Endothelial cell (in vitro differentiated cells): ENCODE results near the gene GNG14. TPM values are rescaled to one million over a fixed set of nuclear protein-coding genes. Genes with fewer than 3 reads are reported as not detected.
A peak's percentile ranks its signal among the peaks of the same experiment; 100 is the strongest.

Source experiments
- DNase-seq: peaks from one replicate; pipeline ENCODE4 v3.0.0; 2021; ENCODE audit warnings: low spot score
- H3K27ac Mint-ChIP-seq: one replicate; pipeline ENCODE4 v1.8.0; 2021; ENCODE audit warnings: mixed read lengths, inconsistent platforms; ENCODE audit not compliant: unreplicated experiment
- H3K27me3 Mint-ChIP-seq: one replicate; pipeline ENCODE4 v1.8.0; 2021; ENCODE audit warnings: mild to moderate bottlenecking, moderate library complexity, mixed read lengths, inconsistent platforms; ENCODE audit not compliant: unreplicated experiment
- H3K36me3 Mint-ChIP-seq: one replicate; pipeline ENCODE4 v1.8.0; 2021; ENCODE audit warnings: mild to moderate bottlenecking, low read depth, mixed read lengths, inconsistent platforms; ENCODE audit not compliant: unreplicated experiment
- H3K4me1 Mint-ChIP-seq: one replicate; pipeline ENCODE4 v1.8.0; 2021; ENCODE audit warnings: mild to moderate bottlenecking, mixed read lengths, inconsistent platforms; ENCODE audit not compliant: unreplicated experiment
- H3K4me3 Mint-ChIP-seq: one replicate; pipeline ENCODE4 v1.8.0; 2021; ENCODE audit warnings: mild to moderate bottlenecking, mixed read lengths, inconsistent platforms; ENCODE audit not compliant: unreplicated experiment
- H3K9me3 Mint-ChIP-seq: one replicate; pipeline ENCODE4 v1.8.0; 2021; ENCODE audit warnings: mixed read lengths, inconsistent platforms; ENCODE audit not compliant: unreplicated experiment
- total RNA-seq: library from RNA; stranded (reverse); fragmentation: NEBNext Ultra II Directional; extraction: Animal tissue kit (Norgen Biotek cat#: 25700); gene quantifications from one replicate; pipeline ENCODE4 v1.2.1, GENCODE V29; 2021; ENCODE audit not compliant: unreplicated experiment
- TF ChIP-seq, protein P1 (sequence below): fragments of 200-600 bp; sonication (generic); IDR thresholded peaks from one replicate; pipeline ENCODE4 v1.5.0; 2021; ENCODE audit warnings: antibody characterized with exemption; ENCODE audit not compliant: unreplicated experiment

GNG14 gene
- total RNA-seq, 1 donor from 2014 or later, result not detected

- Mint-ChIP-seq H3K27me3 (peaks cover 10% of the 10 kb centered on the region), H3K4me1 (peaks cover 17% of the 10 kb centered on the region), H3K4me3 (no peak overlapping the region), H3K36me3 (peaks cover 19% of the 10 kb centered on the region), H3K9me3 (no peaks in the 10 kb centered on the region), H3K27ac (peak overlapping the region; percentile 37)
- TF ChIP-seq, protein P1, sequence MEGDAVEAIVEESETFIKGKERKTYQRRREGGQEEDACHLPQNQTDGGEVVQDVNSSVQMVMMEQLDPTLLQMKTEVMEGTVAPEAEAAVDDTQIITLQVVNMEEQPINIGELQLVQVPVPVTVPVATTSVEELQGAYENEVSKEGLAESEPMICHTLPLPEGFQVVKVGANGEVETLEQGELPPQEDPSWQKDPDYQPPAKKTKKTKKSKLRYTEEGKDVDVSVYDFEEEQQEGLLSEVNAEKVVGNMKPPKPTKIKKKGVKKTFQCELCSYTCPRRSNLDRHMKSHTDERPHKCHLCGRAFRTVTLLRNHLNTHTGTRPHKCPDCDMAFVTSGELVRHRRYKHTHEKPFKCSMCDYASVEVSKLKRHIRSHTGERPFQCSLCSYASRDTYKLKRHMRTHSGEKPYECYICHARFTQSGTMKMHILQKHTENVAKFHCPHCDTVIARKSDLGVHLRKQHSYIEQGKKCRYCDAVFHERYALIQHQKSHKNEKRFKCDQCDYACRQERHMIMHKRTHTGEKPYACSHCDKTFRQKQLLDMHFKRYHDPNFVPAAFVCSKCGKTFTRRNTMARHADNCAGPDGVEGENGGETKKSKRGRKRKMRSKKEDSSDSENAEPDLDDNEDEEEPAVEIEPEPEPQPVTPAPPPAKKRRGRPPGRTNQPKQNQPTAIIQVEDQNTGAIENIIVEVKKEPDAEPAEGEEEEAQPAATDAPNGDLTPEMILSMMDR, result no peak
- DNase-seq, result no peak
Observed at GRCh38 chr19:12730064-12730463, 42.3 kb downstream of the GNG14 start.

GRCh38 chr19:12731337-12731736, 43.5 kb downstream of the GNG14 start:
- peaks cover 12% of the 10 kb centered on the region for H3K27me3 Mint-ChIP-seq
- H3K36me3 Mint-ChIP-seq, result peaks cover 19% of the 10 kb centered on the region
- peaks cover 17% of the 10 kb centered on the region for H3K4me1 Mint-ChIP-seq
- no peak for DNase-seq
- TF ChIP-seq, protein P1, result no peak
- no peaks in the 10 kb centered on the region for H3K9me3 Mint-ChIP-seq
- no peak overlapping the region for H3K4me3 Mint-ChIP-seq
- H3K27ac Mint-ChIP-seq, result no peak overlapping the region

DNA sequence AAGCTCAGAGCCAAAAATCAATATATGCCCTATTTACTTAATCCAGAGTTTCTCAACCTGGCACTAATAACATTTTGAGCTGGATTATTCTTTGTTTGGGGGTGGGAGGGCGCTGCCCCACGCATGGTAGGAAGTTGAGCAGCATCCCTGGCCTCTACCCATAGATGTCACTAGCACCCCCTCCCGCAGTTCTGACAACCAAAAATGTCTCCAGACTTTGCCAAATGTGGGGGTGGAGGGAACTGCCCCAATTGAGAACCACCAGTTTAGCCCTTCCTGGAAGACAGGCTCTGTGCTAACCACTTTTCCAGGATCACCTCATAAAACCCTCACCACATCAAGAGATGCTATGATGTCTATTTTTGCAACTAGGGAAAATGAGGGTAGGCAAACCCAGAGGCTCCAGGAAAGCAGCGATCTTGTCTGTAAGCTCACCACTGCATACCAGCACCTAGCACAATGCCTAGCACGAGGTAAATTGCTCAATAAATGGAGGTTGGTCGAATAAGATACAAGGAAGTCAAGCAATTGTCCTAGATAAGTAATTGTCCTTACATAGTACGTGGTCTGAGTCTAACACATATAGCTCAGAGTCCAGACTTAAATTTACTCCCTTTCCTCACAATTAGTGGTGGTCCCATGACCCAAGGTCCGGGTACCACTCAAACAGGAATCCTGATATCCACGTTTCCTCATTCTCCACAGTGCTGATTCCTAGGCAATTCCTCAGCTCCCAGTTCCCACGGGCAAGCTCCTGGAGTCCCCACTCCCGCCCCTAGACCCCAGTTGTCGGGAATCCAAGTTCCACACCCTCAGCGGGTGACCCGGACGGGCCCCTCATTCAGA, 45.8 kb downstream of the GNG14 start:
- peaks cover 20% of the 10 kb centered on the region for H3K36me3 Mint-ChIP-seq
- no peak for DNase-seq
- peaks cover 29% of the 10 kb centered on the region for H3K4me1 Mint-ChIP-seq
- H3K27ac Mint-ChIP-seq, result peak overlapping the region; percentile 97
- H3K4me3 Mint-ChIP-seq, result peak overlapping the region; percentile 98
- peaks cover 18% of the 10 kb centered on the region for H3K27me3 Mint-ChIP-seq
- TF ChIP-seq, protein P1, result peak; percentile 12
- no peaks in the 10 kb centered on the region for H3K9me3 Mint-ChIP-seq

DNA sequence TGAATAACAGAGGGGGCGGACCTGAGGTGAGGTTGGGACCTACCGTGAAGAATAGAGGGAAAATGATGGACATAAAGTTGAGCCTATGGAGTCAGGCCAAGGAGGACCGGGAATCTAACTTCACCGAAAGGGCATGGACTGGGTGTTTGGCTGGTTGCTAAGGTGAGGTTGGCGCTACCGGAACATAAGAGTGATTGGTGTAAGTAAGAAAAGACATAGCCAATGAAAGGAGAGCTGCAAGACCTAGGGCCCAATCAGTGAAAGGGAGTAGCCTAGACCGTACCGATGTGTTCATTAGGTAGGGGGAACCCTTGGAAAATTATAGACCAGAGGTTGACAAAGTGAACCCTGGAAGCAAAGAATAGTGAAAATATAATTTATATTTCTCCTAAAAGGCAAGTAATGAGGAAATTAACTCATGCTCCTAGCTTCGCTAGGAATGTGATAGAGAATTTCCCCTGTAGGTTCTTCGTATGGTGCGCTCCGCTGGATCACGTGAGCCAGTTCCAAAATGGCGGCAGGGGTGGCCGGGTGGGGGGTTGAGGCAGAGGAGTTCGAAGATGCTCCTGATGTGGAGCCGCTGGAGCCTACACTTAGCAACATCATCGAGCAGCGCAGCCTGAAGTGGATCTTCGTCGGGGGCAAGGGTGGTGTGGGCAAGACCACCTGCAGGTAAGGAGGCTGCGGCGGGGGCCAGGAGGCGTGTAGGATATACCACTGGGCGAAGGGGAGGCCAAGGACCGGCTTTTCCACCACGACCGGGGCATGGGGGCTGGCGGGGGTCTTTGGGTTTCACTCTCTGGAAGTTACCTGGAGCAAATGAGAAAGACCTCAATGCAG, 49.4 kb downstream of the GNG14 start, which contains the start of gene GET3:
TSS of gene GET3 (plus strand) at position 503 of the 840 bp plus-strand sequence. CDS start at position 512, 9 bp downstream.
- Mint-ChIP-seq H3K4me3 (peak within 1 kb of the TSS; percentile 100), H3K27ac (peak within 1 kb of the TSS; percentile 100), H3K36me3 (peaks cover 17% of the 10 kb centered on the region), H3K27me3 (peaks cover 14% of the 10 kb centered on the region), H3K4me1 (peaks cover 27% of the 10 kb centered on the region), H3K9me3 (no peaks in the 10 kb centered on the region)
- TF ChIP-seq, protein P1, result no peak
- peak; percentile 83 for DNase-seq
